Adrenal gland (tissue), 12 donors: ENCODE results near the gene ST8SIA1. TPM values are rescaled to one million over a fixed set of nuclear protein-coding genes. Genes with fewer than 3 reads are reported as not detected.

Experiments used
- DNase-seq, 7 donors: peaks; one replicate each; pipeline ENCODE4 v3.0.0-alpha.2; 2019 to 2020
- H3K27ac ChIP-seq, 5 donors: fragments of 200-600 bp; sonication (generic) in 4 of 5; 1 replicate in 3 of 5; 2 replicates in 2 of 5; pipeline versions ENCODE4 v1.5.1 to v1.8.0; 2016 to 2020; ENCODE audit warnings: mild to moderate bottlenecking in 1 of 5
- H3K27me3 ChIP-seq: fragments of 200-600 bp; 2 replicates; pipeline ENCODE4 v1.8.0; 2021
- H3K36me3 ChIP-seq, 2 donors: fragments of 200-600 bp; replicated peaks in 1 of 2; 1 replicate in 1 of 2; 2 replicates in 1 of 2; pipeline versions ENCODE4 v1.5.1 to v1.8.0; 2018 to 2022
- H3K4me1 ChIP-seq, 2 donors: fragments of 200-600 bp; replicated peaks in 1 of 2; 1 replicate in 1 of 2; 2 replicates in 1 of 2; pipeline versions ENCODE4 v1.5.1 to v1.8.0; 2018 to 2021
- H3K4me3 ChIP-seq, 4 donors: fragments of 200-600 bp; sonication (generic) in 3 of 4; one replicate each; pipeline ENCODE4 v1.5.1; 2016 to 2018
- H3K9me3 ChIP-seq, 3 donors: fragments of 200-600 bp; sonication (generic) in 1 of 3; replicated peaks in 1 of 3; 1 replicate in 2 of 3; 2 replicates in 1 of 3; pipeline versions ENCODE4 v1.5.1 to v1.8.0; 2016 to 2021
- POLR2A ChIP-seq, 2 donors: fragments of 450-650 bp; IDR thresholded peaks; one replicate each; pipeline ENCODE4 v1.6.1; 2017; ENCODE audit warnings: antibody characterized with exemption in 2 of 2, mild to moderate bottlenecking in 2 of 2, moderate library complexity in 1 of 2
- WGBS, 4 donors: extraction: QIAGEN DNeasy Blood & Tissue Kit in 2 of 4; methylation state at CpG; one replicate each; pipeline versions ENCODE4 v1.1.5 to v1.1.7; 2013 to 2017; 5-methylcytosine and 5-hydroxymethylcytosine counted together
- intact Hi-C, 2 donors: fragments of 100-400 bp; cut with DNase I; formaldehyde crosslinking; loops; one replicate each; pipeline versions ENCODE4 v1.14.1 to v1.15.0; 2022 to 2023
- polyA plus RNA-seq, 3 donors: library from polyadenylated mRNA; stranded (reverse); fragments of 200-250 nt in 2 of 3; fragments of 350-450 nt in 1 of 3; fragmentation: Illumina TruSeq in 1 of 3; extraction: RNeasy Lipid Tissue Mini Kit (QIAGEN cat#74804) in 1 of 3; gene quantifications; one replicate each; pipeline ENCODE4 v1.2.3, GENCODE V29; 2013 to 2014
- total RNA-seq, 9 donors: library from RNA; depleted of rRNA in 4 of 9; stranded (reverse); fragments of >200 nt in 4 of 9; fragments of 120-200 nt in 1 of 9; fragmentation: NEBNext Ultra II Directional in 1 of 9; extraction: Animal tissue kit (Norgen Biotek cat#: 25700) in 1 of 9; gene quantifications; one replicate each; pipeline versions ENCODE4 v1.1.0 to v1.2.4, GENCODE V29; 2013 to 2023
- TF ChIP-seq, protein P1 (sequence below), 6 experiments: fragments of 450-650 bp in 4 of 6; fragments of 200-600 bp in 2 of 6; sonication (generic) in 1 of 6; IDR thresholded peaks; 1 replicate in 5 of 6; 2 replicates in 1 of 6; pipeline versions ENCODE4 v1.5.1 to v1.8.0; 2016 to 2021; ENCODE audit warnings: antibody characterized with exemption in 6 of 6, mild to moderate bottlenecking in 2 of 6, moderate library complexity in 1 of 6
- donor health status: healthy with polysubstance abuse.
- donor health status: Bipolar disorder and iron deficiency.
- donor health status: DM: yes; HTN: yes; CAD: no.
- donor health status: DM: no; HTN: no; CAD: no.
- donor health status: DM: no; HTN: no; CAD: no.
- donor health status: DM: yes; HTN: yes; CAD: no.

ST8SIA1 gene
- total and polyA plus RNA-seq, 12 donors, result 3.1 to 37.8 (median 11.8) TPM

DNA sequence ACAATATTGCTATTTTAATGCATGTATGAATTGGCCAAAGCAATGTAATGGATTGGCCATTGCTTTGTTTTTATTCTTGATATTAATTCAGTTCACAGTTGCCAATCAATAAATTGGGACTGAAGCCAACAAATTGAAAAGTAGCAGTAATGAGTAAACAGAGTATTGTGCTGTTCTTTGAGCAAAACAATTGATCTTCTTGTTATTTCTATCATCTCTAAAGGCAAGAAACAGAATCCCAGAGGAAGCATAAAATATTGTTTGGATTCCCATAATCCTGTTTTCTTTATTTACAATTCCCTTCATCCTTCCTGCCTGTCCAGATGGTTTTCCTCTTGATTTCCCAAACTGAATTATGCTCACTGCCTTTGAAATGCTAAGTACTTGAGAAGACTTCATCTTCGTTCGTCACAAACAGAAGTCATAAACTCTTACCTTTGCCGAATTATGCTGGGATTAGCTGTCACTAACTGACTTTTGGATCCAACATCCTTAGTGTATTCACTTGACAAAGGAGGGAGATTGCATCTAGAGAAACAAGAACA lies 85.9 kb downstream of the ST8SIA1 start:
- intact Hi-C loops, result no loop called here
- H3K9me3 ChIP-seq, result no peaks in the 10 kb centered on the region
- no peak for TF ChIP-seq POLR2A (IDR thresholded peaks at IDR 0.05)
- TF ChIP-seq, protein P1, sequence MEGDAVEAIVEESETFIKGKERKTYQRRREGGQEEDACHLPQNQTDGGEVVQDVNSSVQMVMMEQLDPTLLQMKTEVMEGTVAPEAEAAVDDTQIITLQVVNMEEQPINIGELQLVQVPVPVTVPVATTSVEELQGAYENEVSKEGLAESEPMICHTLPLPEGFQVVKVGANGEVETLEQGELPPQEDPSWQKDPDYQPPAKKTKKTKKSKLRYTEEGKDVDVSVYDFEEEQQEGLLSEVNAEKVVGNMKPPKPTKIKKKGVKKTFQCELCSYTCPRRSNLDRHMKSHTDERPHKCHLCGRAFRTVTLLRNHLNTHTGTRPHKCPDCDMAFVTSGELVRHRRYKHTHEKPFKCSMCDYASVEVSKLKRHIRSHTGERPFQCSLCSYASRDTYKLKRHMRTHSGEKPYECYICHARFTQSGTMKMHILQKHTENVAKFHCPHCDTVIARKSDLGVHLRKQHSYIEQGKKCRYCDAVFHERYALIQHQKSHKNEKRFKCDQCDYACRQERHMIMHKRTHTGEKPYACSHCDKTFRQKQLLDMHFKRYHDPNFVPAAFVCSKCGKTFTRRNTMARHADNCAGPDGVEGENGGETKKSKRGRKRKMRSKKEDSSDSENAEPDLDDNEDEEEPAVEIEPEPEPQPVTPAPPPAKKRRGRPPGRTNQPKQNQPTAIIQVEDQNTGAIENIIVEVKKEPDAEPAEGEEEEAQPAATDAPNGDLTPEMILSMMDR (IDR thresholded peaks at IDR 0.05), result no peak
- no peak for DNase-seq
- WGBS, 4 donors, result 63 to 88% (median 86%) methylated on average over 3 of the region's 3 CpGs
- no peak overlapping the region for H3K27ac ChIP-seq
- no peaks in the 10 kb centered on the region for H3K27me3 ChIP-seq
- no peaks in the 10 kb centered on the region for H3K36me3 ChIP-seq
- no peak overlapping the region for H3K4me3 ChIP-seq
- H3K4me1 ChIP-seq, result no peaks in the 10 kb centered on the region

DNA sequence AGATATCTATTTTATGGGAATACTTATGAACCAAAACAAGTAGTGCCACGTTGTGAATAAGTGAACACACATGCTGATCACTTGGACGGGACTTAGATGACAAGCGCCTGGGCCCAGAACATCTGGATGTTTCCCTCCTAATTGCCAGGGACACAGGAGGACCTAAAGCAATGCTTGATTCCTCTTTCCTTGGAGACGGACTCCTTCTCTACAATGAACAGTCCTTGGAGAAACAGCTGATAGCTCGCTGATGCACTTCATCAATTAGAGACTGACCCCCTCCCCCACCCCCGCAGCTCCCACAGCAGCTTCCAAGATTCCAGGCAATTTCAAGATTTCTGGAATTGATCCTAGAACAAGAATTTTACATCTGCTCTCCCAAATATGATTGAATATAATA lies 86.4 kb downstream of the ST8SIA1 start:
- Histone ChIP-seq H3K4me3 (no peak overlapping the region), H3K4me1 (no peaks in the 10 kb centered on the region), H3K27ac (no peak overlapping the region), H3K9me3 (no peaks in the 10 kb centered on the region), H3K27me3 (no peaks in the 10 kb centered on the region), H3K36me3 (no peaks in the 10 kb centered on the region)
- 77 to 87% (median 84%) methylated on average over 6 of the region's 6 CpGs for WGBS, 4 donors
- TF ChIP-seq, protein P1 (IDR thresholded peaks at IDR 0.05), result no peak
- no peak for TF ChIP-seq POLR2A (IDR thresholded peaks at IDR 0.05)
- no peak for DNase-seq
- intact Hi-C loops, result no loop called here

DNA sequence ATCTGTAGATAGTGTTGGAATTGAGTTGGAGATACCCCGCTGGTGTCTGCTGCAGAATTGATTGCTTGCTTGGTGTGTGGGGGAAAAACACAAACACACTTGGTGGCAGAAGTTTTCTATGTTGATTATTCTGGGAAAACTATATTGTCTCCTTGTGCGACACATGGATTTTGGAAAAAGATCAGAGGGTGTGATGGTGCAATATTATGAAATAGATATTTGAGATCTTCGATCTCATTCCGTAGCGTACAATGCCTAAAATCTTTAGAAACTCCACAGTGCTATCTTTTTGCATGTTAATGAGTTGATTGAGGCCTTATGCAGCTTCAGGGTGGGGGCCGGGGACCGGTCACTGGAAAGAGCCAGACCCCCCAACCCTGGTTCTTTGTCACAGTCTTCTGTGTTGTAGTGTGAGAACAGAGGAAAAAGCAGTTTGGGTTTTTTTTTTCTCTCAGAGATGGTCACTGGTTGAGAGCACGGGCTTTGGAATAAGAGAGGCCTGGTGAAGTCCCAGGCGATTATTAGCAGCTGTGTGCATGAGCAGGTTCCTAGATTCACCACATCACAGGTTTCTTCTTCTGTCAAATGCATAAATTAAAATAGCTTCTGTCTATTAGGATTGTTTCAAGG lies 88.2 kb downstream of the ST8SIA1 start:
- Histone ChIP-seq H3K27ac (no peak overlapping the region), H3K9me3 (no peaks in the 10 kb centered on the region), H3K27me3 (no peaks in the 10 kb centered on the region), H3K4me3 (no peak overlapping the region), H3K36me3 (no peaks in the 10 kb centered on the region), H3K4me1 (no peaks in the 10 kb centered on the region)
- intact Hi-C loops, result no loop called here
- no peak for TF ChIP-seq POLR2A (IDR thresholded peaks at IDR 0.05)
- TF ChIP-seq, protein P1 (IDR thresholded peaks at IDR 0.05), result no peak
- DNase-seq, result no peak
- WGBS, 4 donors, result 89 to 95% (median 91%) methylated on average over 9 of the region's 9 CpGs

DNA sequence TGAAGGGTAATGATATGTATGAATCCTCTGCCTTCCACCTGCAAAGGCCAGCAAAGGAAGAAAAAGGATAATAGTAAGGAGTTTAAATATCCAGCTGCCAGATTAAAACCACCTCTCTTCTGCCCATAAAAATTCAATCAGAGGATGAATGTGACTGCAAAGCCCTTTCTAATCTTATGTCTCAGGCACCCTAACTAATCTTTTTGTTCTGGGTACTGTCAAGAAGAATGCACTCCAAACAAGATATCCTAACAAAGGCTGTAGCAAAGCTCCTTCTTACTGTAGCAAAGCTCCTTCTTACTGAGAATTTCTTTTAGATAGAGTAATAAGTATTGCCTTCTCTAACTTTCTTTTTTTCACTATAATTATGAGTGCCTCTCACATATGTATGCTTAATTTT lies 91.8 kb downstream of the ST8SIA1 start:
- TF ChIP-seq, protein P1 (IDR thresholded peaks at IDR 0.05), result no peak
- no peak for TF ChIP-seq POLR2A (IDR thresholded peaks at IDR 0.05)
- H3K4me1 ChIP-seq, result no peaks in the 10 kb centered on the region
- H3K4me3 ChIP-seq, result no peak overlapping the region
- intact Hi-C loops, result no loop called here
- H3K27ac ChIP-seq, result no peak overlapping the region
- no peaks in the 10 kb centered on the region for H3K36me3 ChIP-seq
- no peaks in the 10 kb centered on the region for H3K9me3 ChIP-seq
- H3K27me3 ChIP-seq, result no peaks in the 10 kb centered on the region
- no peak for DNase-seq
